Stomach (tissue), 9 donors: ENCODE results near the gene MAP3K14. TPM values are rescaled to one million over a fixed set of nuclear protein-coding genes. Genes with fewer than 3 reads are reported as not detected.
A peak's percentile ranks its signal among the peaks of the same experiment; 100 is the strongest.

Experiments used
- DNase-seq, 2 donors: peaks; one replicate each; pipeline versions ENCODE4 v3.0.0 to v3.0.0-alpha.2; 2013 to 2019
- H3K27ac ChIP-seq, 5 donors: fragments of 200-600 bp in 4 of 5; sonication (generic) in 4 of 5; one replicate each; pipeline ENCODE4 v1.5.1; 2013 to 2019; ENCODE audit warnings: mild to moderate bottlenecking in 1 of 5, moderate library complexity in 1 of 5
- H3K27me3 ChIP-seq, 3 donors: fragments of 200-600 bp; sonication (generic); one replicate each; pipeline ENCODE4 v1.5.1; 2017 to 2019; ENCODE audit warnings: mixed run types in 1 of 3
- H3K36me3 ChIP-seq, 4 donors: fragments of 200-600 bp; sonication (generic); 1 replicate in 3 of 4; 2 replicates in 1 of 4; pipeline ENCODE4 v1.5.1; 2016 to 2019
- H3K4me1 ChIP-seq, 4 donors: fragments of 200-600 bp; sonication (generic); one replicate each; pipeline ENCODE4 v1.5.1; 2016 to 2019
- H3K4me3 ChIP-seq, 4 donors: fragments of 200-600 bp; sonication (generic) in 3 of 4; one replicate each; pipeline ENCODE4 v1.5.1; 2016 to 2019; ENCODE audit warnings: mild to moderate bottlenecking in 1 of 4
- H3K9me3 ChIP-seq, 4 donors: fragments of 200-600 bp; sonication (generic); one replicate each; pipeline ENCODE4 v1.5.1; 2016 to 2019
- CTCF ChIP-seq, 7 experiments: fragments of 450-650 bp in 4 of 7; fragments of 200-600 bp in 3 of 7; sonication (generic) in 3 of 7; IDR thresholded peaks; one replicate each; pipeline ENCODE4 v1.5.1; 2016 to 2019; ENCODE audit warnings: antibody characterized with exemption in 7 of 7, control low read depth in 2 of 7, mild to moderate bottlenecking in 1 of 7
- EP300 ChIP-seq: sonication (generic); formaldehyde crosslinking; IDR thresholded peaks from one replicate; pipeline ENCODE4 v1.6.1; 2017; ENCODE audit warnings: antibody characterized with exemption
- POLR2A ChIP-seq, 4 donors: fragments of 450-650 bp; IDR thresholded peaks; one replicate each; pipeline ENCODE4 v1.6.1; 2016; ENCODE audit warnings: antibody characterized with exemption in 4 of 4, control low read depth in 2 of 4, mild to moderate bottlenecking in 1 of 4, moderate library complexity in 1 of 4
- POLR2AphosphoS5 ChIP-seq, 3 donors: sonication (generic); formaldehyde crosslinking; IDR thresholded peaks; one replicate each; pipeline ENCODE4 v1.6.1; 2016; ENCODE audit warnings: antibody characterized with exemption in 3 of 3
- WGBS, 5 donors: extraction: QIAGEN DNeasy Blood & Tissue Kit in 3 of 5; methylation state at CpG; one replicate each; pipeline versions ENCODE4 v1.1.5 to v1.1.7; 2013 to 2018; 5-methylcytosine and 5-hydroxymethylcytosine counted together
- intact Hi-C: fragments of 100-400 bp; cut with DNase I; formaldehyde crosslinking; loops from one replicate; pipeline ENCODE4 v1.15.1; 2023; ENCODE audit warnings: low total_unique reads
- polyA plus RNA-seq, 3 donors: library from polyadenylated mRNA; stranded (reverse); fragments of 200-250 nt; gene quantifications; one replicate each; pipeline ENCODE4 v1.2.3, GENCODE V29; 2013
- total RNA-seq, 5 donors: library from RNA; depleted of rRNA; stranded (reverse); fragments of >200 nt; gene quantifications; one replicate each; pipeline versions ENCODE4 v1.1.0 to v1.2.3, GENCODE V29; 2014 to 2016
- donor health status: healthy with polysubstance abuse.
- donor health status: Bipolar disorder and iron deficiency.
- donor health status: healthy.

Gene MAP3K14
- total and polyA plus RNA-seq, 8 donors: 1.2 to 17.7 (median 8.1) TPM

- 88 to 93% (median 91%) methylated on average over 9 of the region's 9 CpGs for WGBS, 5 donors
- intact Hi-C loops: no loop called here
- H3K9me3 ChIP-seq: no peaks in the 10 kb centered on the region
- no peak for DNase-seq
- no peak overlapping the region for H3K27ac ChIP-seq
- no peaks in the 10 kb centered on the region for H3K36me3 ChIP-seq
- H3K27me3 ChIP-seq: no peaks in the 10 kb centered on the region
- H3K4me3 ChIP-seq: no peak overlapping the region
- TF ChIP-seq POLR2AphosphoS5 (IDR thresholded peaks at IDR 0.05): no peak
- no peak for TF ChIP-seq CTCF (IDR thresholded peaks at IDR 0.05)
- no peak for TF ChIP-seq EP300
- TF ChIP-seq POLR2A (IDR thresholded peaks at IDR 0.05): no peak
- peaks cover 0 to 21% (median 5%) of the 10 kb centered on the region in 4 donors for H3K4me1 ChIP-seq
Measured at GRCh38 chr17:45336390-45337182, 19.8 kb upstream of the MAP3K14 start.

- H3K9me3 ChIP-seq: no peaks in the 10 kb centered on the region
- H3K27me3 ChIP-seq: no peaks in the 10 kb centered on the region
- no peak overlapping the region for H3K4me3 ChIP-seq
- intact Hi-C loops: no loop called here
- 86 to 95% (median 88%) methylated on average over 5 of the region's 5 CpGs for WGBS, 5 donors
- peaks cover 0 to 18% (median 5%) of the 10 kb centered on the region in 4 donors for H3K4me1 ChIP-seq
- no peak for TF ChIP-seq EP300
- TF ChIP-seq POLR2A (IDR thresholded peaks at IDR 0.05): no peak
- no peak for TF ChIP-seq POLR2AphosphoS5 (IDR thresholded peaks at IDR 0.05)
- TF ChIP-seq CTCF (IDR thresholded peaks at IDR 0.05): no peak
- H3K36me3 ChIP-seq: no peaks in the 10 kb centered on the region
- DNase-seq: no peak
- H3K27ac ChIP-seq: no peak overlapping the region
Measured at GRCh38 chr17:45335721-45336120, 18.9 kb upstream of the MAP3K14 start.

GRCh38 chr17:45334701-45335677, 18.2 kb upstream of the MAP3K14 start:
- H3K9me3 ChIP-seq: no peaks in the 10 kb centered on the region
- H3K36me3 ChIP-seq: no peaks in the 10 kb centered on the region
- no peak overlapping the region for H3K27ac ChIP-seq
- TF ChIP-seq POLR2A (IDR thresholded peaks at IDR 0.05) (no peak), EP300 (no peak), CTCF (IDR thresholded peaks at IDR 0.05) (no peak), POLR2AphosphoS5 (IDR thresholded peaks at IDR 0.05) (no peak)
- no peak for DNase-seq
- H3K27me3 ChIP-seq: no peaks in the 10 kb centered on the region
- intact Hi-C loops: no loop called here
- peaks cover 0 to 18% (median 5%) of the 10 kb centered on the region in 4 donors for H3K4me1 ChIP-seq
- 83 to 86% (median 85%) methylated on average over 11 of the region's 11 CpGs for WGBS, 5 donors
- no peak overlapping the region for H3K4me3 ChIP-seq

GRCh38 chr17:45334231-45334630, 17.4 kb upstream of the MAP3K14 start:
- Histone ChIP-seq H3K4me1 (peaks cover 0 to 18% (median 5%) of the 10 kb centered on the region in 4 donors), H3K36me3 (no peaks in the 10 kb centered on the region), H3K9me3 (no peaks in the 10 kb centered on the region), H3K27me3 (no peaks in the 10 kb centered on the region), H3K27ac (peak overlapping the region in 1 of 5 donors; percentile 8), H3K4me3 (no peak overlapping the region)
- no peak for TF ChIP-seq POLR2AphosphoS5 (IDR thresholded peaks at IDR 0.05)
- no peak for TF ChIP-seq CTCF (IDR thresholded peaks at IDR 0.05)
- no peak for TF ChIP-seq POLR2A (IDR thresholded peaks at IDR 0.05)
- TF ChIP-seq EP300: no peak
- no peak for DNase-seq
- WGBS, 5 donors: 35 to 91% (median 50%) methylated on average over 1 of the region's 1 CpG
- intact Hi-C loops: no loop called here
